ENCODE results near the gene PAGE2B. TPM values are rescaled to one million over a fixed set of nuclear protein-coding genes. Genes with fewer than 3 reads are reported as not detected.

PAGE2B gene
- total RNA-seq (2022) (not detected in 2 replicates), Bru-seq, nascent RNA (percentile 18 among the genes with signal in this experiment), BruChase-seq, experiment 1, labeled RNA remaining after a 2-hour chase (percentile 14 among the genes with signal in this experiment), BruChase-seq, experiment 2, labeled RNA remaining after a 6-hour chase (percentile 5 among the genes with signal in this experiment)
- long read RNA-seq, result 0 reads

- Mint-ChIP-seq H3K4me3 (ENCODE audit: unreplicated experiment) (no peak within 1 kb of the TSS), H3K27me3 (ENCODE audit: insufficient read depth, unreplicated experiment) (no peaks in the 10 kb centered on the region), H3K27ac (ENCODE audit: unreplicated experiment) (no peak within 1 kb of the TSS), H3K4me1 (ENCODE audit: low read depth, unreplicated experiment) (no peaks in the 10 kb centered on the region), H3K9me3 (ENCODE audit: unreplicated experiment) (peaks cover 5% of the 10 kb centered on the region), H3K36me3 (ENCODE audit: insufficient read depth, unreplicated experiment) (no peaks in the 10 kb centered on the region)
- H3K27me3 ChIP-seq (replicated peaks; ENCODE audit: control insufficient read depth, insufficient read depth, low read length), result no peaks in the 10 kb centered on the region
- ChIA-PET CTCF (no interaction called here), POLR2A (no interaction called here)
- H3K9me3 ChIP-seq, result no peaks in the 10 kb centered on the region
- no peak for TF ChIP-seq CTCF (IDR thresholded peaks at IDR 0.05; ENCODE audit: insufficient read depth in 1 of 2, low read depth in 1 of 2, low read length in 1 of 2, severe bottlenecking in 1 of 2, unreplicated experiment in 1 of 2)
- intact Hi-C loops (cut with micrococcal nuclease; ENCODE audit: unreplicated experiment), result no loop called here
- no peaks in the 10 kb centered on the region for H3K36me3 ChIP-seq (ENCODE audit: control insufficient read depth, insufficient read depth, low read length)
- no peak within 1 kb of the TSS for H3K4me3 ChIP-seq (ENCODE audit: low read depth, low read length)
- no peak for DNase-seq
- no TSS peak for BruUV-seq (replicated peaks)
- H3K4me1 ChIP-seq, result no peaks in the 10 kb centered on the region
Observed at GRCh38 chrX:55074851-55075467, at the start of gene PAGE2B. PAGE2B (plus strand) TSS chrX:55075030; CDS start chrX:55076042, 1,012 bp downstream.

- peaks cover 9% of the 10 kb centered on the region for H3K27me3 Mint-ChIP-seq (ENCODE audit: insufficient read depth, unreplicated experiment)
- no peaks in the 10 kb centered on the region for H3K9me3 Mint-ChIP-seq (ENCODE audit: unreplicated experiment)
- no peaks in the 10 kb centered on the region for H3K4me1 Mint-ChIP-seq (ENCODE audit: low read depth, unreplicated experiment)
- Histone ChIP-seq H3K4me1 (no peaks in the 10 kb centered on the region), H3K27me3 (replicated peaks; ENCODE audit: control insufficient read depth, insufficient read depth, low read length) (no peaks in the 10 kb centered on the region), H3K9me3 (no peaks in the 10 kb centered on the region), H3K4me3 (ENCODE audit: low read depth, low read length) (no peak overlapping the region), H3K36me3 (ENCODE audit: control insufficient read depth, insufficient read depth, low read length) (no peaks in the 10 kb centered on the region)
- no peak for DNase-seq
- no peak for TF ChIP-seq CTCF (IDR thresholded peaks at IDR 0.05; ENCODE audit: insufficient read depth in 1 of 2, low read depth in 1 of 2, low read length in 1 of 2, severe bottlenecking in 1 of 2, unreplicated experiment in 1 of 2)
- POLR2A ChIA-PET, result no interaction called here
- no peak overlapping the region for H3K27ac Mint-ChIP-seq (ENCODE audit: unreplicated experiment)
- intact Hi-C loops (cut with micrococcal nuclease; ENCODE audit: unreplicated experiment), result no loop called here
- H3K4me3 Mint-ChIP-seq (ENCODE audit: unreplicated experiment), result no peak overlapping the region
- no TSS peak for BruUV-seq (replicated peaks)
- no peaks in the 10 kb centered on the region for H3K36me3 Mint-ChIP-seq (ENCODE audit: insufficient read depth, unreplicated experiment)
- CTCF ChIA-PET, result no interaction called here
Observed at GRCh38 chrX:55026143-55026542, 48.7 kb upstream of the PAGE2B start.

- intact Hi-C loops (cut with micrococcal nuclease; ENCODE audit: unreplicated experiment), result no loop called here
- H3K4me3 ChIP-seq (ENCODE audit: low read depth, low read length), result no peak overlapping the region
- peaks cover 9% of the 10 kb centered on the region for H3K27me3 Mint-ChIP-seq (ENCODE audit: insufficient read depth, unreplicated experiment)
- ChIA-PET POLR2A (no interaction called here), CTCF (no interaction called here)
- no peaks in the 10 kb centered on the region for H3K9me3 ChIP-seq
- no peaks in the 10 kb centered on the region for H3K27me3 ChIP-seq (replicated peaks; ENCODE audit: control insufficient read depth, insufficient read depth, low read length)
- TF ChIP-seq CTCF (IDR thresholded peaks at IDR 0.05; ENCODE audit: insufficient read depth in 1 of 2, low read depth in 1 of 2, low read length in 1 of 2, severe bottlenecking in 1 of 2, unreplicated experiment in 1 of 2), result no peak
- no peak for DNase-seq
- H3K4me1 Mint-ChIP-seq (ENCODE audit: low read depth, unreplicated experiment), result no peaks in the 10 kb centered on the region
- no peaks in the 10 kb centered on the region for H3K36me3 ChIP-seq (ENCODE audit: control insufficient read depth, insufficient read depth, low read length)
- BruUV-seq (replicated peaks), result no TSS peak
- H3K36me3 Mint-ChIP-seq (ENCODE audit: insufficient read depth, unreplicated experiment), result no peaks in the 10 kb centered on the region
- H3K27ac Mint-ChIP-seq (ENCODE audit: unreplicated experiment), result no peak overlapping the region
- no peaks in the 10 kb centered on the region for H3K4me1 ChIP-seq
- no peaks in the 10 kb centered on the region for H3K9me3 Mint-ChIP-seq (ENCODE audit: unreplicated experiment)
- H3K4me3 Mint-ChIP-seq (ENCODE audit: unreplicated experiment), result no peak overlapping the region
Observed at GRCh38 chrX:55026840-55027239, 48.0 kb upstream of the PAGE2B start.
